Panc1 (cell line): ENCODE data around the gene MED31.

Experiments used
- SIN3A ChIP-seq: IDR thresholded peaks from 2 replicates; pipeline ENCODE4 v1.6.1; 2012; ENCODE audit warnings: low read depth, mild to moderate bottlenecking, low read length, moderate library complexity, borderline replicate concordance; ENCODE audit not compliant: insufficient read depth
- TF ChIP-seq, protein P1 (sequence below): fragments of 450-650 bp; IDR thresholded peaks from 2 replicates; pipeline ENCODE4 v1.5.1; 2017; ENCODE audit warnings: mild to moderate bottlenecking

DNA sequence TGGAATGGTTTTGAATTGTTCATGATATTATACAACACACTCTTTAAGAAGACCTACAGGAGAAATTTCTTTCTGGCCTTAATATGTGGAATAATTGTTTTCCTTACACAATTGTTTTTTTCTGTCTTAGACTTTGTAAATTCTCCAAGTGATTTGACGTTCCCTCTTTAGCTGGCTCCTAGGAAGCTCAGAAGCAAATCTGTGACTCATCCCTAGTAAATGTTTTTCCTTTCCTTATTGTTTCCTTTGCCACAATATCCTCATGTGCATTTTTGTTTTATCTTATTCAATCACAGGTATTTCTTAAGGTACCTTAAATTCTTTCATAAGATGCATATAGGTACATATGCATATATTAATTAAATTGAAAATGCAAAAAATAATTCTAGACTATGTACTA, 24.4 kb downstream of the MED31 start:
- TF ChIP-seq, protein P1, sequence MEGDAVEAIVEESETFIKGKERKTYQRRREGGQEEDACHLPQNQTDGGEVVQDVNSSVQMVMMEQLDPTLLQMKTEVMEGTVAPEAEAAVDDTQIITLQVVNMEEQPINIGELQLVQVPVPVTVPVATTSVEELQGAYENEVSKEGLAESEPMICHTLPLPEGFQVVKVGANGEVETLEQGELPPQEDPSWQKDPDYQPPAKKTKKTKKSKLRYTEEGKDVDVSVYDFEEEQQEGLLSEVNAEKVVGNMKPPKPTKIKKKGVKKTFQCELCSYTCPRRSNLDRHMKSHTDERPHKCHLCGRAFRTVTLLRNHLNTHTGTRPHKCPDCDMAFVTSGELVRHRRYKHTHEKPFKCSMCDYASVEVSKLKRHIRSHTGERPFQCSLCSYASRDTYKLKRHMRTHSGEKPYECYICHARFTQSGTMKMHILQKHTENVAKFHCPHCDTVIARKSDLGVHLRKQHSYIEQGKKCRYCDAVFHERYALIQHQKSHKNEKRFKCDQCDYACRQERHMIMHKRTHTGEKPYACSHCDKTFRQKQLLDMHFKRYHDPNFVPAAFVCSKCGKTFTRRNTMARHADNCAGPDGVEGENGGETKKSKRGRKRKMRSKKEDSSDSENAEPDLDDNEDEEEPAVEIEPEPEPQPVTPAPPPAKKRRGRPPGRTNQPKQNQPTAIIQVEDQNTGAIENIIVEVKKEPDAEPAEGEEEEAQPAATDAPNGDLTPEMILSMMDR: no peak
- TF ChIP-seq SIN3A: no peak
